Measurements from ENCODE around the gene GPR176.
A peak's percentile ranks its signal among the peaks of the same experiment; 100 is the strongest.
"Not testable (repeated sequence)": the region's sequence is repeated elsewhere in the genome, so short reads cannot be mapped to it uniquely, and the experiment has no call there.

Gene GPR176

GRCh38 chr15:39934397-39935071, 14.5 kb upstream of the GPR176 start:
- DNase-seq: no peak

DNA sequence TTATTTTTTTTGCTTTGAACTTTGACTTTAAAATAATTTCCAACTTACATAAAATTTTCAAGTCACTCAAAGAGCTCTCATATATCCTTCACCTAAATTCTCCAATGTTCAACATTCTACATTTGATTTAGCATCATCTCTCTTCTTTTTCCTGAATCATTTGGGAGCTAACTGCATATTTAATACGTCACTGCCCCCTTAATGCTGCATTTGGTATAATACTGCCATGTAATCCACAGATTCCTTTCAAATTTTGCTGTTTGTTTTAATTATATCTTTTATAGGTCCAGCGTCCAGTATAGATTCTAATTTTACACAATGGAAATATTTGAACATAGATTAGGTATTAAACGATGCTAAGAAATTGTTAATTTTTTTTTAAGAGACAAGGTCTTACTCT, 11.5 kb upstream of the GPR176 start:
- no peak for DNase-seq

- no peak for DNase-seq
Observed at GRCh38 chr15:39926526-39926925, 6.5 kb upstream of the GPR176 start.

DNA sequence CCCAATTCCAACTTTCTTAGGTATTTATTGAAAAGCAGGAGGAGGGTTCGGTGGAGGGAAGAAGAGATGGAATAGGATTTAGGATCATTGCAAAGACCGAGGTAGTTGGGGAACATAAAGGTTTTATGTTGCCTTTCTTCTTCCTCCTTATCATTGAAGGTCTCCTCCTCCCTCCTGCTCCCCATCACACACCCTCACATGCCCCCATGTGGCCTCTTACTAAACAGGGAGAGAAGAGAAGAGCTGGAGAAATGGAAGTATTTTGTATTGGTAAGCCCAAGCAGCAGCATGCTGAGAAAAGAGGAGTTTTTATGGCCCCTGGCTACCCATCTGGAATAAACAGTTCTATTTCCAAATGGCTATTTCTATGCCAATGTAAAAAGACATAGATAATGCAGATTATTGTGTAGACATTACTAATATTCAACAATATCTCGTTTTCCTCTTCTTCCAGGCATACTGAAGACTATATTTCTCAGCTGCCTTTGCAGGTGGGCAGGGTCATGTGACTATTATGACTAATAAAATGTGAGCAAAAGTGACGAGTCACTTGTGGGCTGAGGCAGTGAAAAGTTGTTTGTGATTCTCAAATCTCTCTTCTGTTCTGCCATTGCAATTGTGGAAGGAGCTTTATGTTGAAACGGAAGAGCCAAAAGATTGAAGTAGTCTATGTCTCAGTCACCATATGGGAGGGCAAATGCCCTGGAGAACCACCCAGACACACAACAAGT, 5.2 kb upstream of the GPR176 start:
- DNase-seq: no peak

DNA sequence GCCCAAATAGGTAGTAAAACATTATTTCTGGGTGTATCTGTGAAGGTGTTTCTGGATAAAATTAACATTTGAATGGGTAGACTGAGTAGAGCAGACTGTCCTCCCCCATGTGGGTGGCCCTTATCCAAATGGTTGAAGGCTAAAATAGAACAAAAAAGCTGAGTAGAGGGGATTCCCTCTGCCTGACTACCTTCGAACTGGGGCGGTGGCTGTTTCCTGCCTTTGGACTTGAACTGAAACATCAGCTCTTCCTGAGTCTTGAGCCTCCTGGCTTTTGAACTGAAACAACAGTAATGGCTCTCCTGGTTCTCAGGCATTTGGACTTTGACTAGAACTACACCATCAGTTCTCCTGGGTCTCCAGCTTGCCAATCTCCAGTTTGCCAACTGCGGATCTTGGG, 4.4 kb upstream of the GPR176 start:
- no peak for DNase-seq

DNA sequence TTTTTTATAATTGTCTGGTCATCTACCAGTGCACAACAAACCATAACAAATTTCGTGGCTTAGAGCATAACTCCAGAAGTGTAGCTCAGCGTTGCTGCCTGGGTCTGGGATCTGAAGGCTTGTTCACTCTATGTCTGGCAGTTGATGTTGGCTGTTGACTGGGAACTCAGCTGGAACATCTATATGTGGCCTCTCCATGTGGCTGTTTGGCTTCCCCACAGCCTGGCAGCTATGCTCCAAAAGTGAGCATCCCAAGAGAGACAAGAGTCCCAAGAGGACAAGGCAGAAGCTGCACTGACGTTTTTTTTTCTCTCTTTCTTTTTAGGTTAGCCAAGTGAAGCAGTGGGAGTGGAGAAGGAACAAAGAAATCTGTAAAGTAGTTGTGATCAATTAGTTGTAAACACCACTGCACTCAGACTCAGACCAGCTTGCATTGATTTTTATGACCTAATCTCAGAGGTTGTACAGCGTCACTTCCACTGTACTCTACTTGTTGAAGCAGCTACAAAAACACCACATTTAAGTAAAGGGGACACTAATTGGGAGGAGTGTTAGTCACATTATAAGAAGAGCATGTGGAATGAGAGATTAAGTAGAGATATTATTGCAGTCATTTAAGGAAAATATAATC, 2.5 kb upstream of the GPR176 start:
- DNase-seq: no peak

- DNase-seq: no peak
Observed at GRCh38 chr15:39921274-39921638, 1.2 kb upstream of the GPR176 start.

DNA sequence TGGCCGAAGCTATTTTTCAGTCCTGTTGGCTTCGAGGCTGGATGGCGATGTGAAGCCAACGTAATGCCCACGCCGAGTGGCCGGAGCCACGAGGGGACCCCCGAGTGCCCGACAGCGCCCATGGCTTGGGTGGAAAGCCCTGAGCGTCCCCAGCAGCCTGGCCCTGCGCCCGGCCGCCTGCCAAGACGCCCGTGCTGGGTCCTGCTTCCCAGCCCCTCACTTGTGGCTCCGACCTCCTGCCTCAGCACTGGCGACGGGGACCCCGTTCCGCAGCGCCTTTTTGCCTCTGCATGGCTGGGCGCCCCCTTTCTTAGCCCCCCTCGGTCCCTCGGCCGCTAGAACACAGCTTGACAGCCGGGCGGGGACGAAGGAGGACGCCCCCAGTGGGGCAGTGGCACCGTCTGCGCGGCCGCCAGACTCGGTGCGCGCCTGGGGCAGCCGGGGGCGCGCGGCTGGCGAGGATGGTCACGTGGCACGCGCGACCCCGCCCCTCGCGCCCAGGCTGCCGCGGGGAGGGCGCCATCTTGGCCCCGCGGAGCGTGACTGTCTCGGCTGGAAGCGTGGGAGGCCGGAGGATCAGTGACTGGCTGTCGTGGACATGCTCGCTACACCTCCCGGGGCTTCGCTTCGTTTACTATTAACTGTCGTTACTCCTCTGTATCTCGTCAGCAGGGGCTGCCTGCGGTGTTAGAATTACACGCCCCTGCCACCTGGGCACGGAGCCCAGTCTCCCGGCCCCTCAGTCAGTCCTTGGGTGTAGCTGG, 626 bp upstream of the GPR176 start:
- DNase-seq: peak; percentile 74

GRCh38 chr15:39919411-39919747, 687 bp downstream of the GPR176 start:
- DNase-seq: no peak

DNA sequence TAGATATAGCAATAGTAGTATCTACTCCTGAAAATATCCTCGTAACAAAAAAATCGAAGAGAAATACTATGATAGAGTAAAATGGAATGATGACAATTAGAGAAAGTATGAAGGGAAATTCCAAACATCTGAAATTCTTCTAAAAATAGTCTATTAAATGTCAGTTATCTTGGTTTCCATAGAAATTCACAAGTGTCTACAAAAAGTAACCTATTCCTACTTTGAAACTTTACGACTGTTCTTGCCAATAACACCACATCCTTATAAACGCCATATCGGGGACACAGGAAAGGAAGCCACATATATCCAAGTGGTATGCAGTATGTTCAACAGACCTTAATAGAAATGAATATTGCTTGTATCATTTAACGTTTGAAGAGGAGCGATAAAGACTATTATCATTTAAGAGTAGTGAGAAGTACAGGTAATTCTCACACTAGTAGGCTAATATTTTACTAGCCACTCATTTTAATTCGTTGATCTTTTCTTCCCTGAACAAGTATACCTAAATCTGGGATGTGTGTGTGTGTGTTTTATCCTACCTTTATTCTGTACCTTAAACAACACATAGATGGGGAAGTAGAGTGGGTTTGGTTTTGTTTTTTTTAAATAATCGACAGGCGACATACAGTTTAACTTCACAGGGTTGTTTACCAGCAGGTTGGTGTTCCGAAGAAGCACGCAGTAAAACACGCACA, 1.2 kb downstream of the GPR176 start:
- DNase-seq: no peak

GRCh38 chr15:39914977-39915376, 5.1 kb downstream of the GPR176 start:
- no peak for DNase-seq

DNA sequence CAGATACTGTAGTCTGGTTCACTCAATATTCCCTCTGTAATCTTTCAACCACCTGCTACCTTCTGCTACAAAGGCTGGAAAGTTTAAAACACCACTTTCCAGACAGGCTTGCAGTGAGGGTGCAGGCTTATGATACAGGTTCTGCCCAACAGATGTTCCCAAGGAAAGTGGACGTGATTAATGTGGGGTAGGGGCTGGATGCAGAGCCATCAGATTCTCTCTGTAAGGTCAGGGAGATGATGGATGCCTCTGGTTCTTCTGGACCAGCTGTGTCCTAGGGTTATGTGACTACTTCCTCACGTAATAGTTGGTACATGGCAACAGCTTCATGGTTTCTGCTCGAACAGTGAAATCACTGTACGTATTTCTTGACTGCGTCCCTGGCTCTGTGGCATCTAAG, 11.1 kb downstream of the GPR176 start:
- no peak for DNase-seq

- DNase-seq: no peak
Observed at GRCh38 chr15:39908186-39908585, 11.9 kb downstream of the GPR176 start.

DNA sequence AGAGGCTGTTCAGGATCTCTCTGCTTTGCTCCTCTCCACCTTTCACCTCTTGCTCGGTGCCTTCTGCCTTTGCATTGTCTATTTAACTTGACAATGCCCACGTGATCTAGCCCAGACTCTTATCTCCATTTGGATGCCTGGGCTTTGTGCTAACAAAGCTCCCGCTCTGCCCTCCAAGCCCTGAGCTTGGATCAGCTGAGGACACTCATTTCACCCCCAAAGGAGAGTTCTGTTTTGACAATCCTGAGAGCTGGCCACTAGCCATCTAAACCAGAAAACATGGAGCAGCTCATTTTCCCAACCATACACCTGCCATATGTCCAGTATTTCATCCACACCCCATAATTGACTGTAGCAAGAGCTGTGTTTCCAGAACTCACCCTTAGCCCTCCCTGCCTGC, 12.8 kb downstream of the GPR176 start:
- no peak for DNase-seq

GRCh38 chr15:39904115-39904514, 16.0 kb downstream of the GPR176 start:
- no peak for DNase-seq

GRCh38 chr15:39898317-39898716, 21.7 kb downstream of the GPR176 start:
- no peak for DNase-seq

DNA sequence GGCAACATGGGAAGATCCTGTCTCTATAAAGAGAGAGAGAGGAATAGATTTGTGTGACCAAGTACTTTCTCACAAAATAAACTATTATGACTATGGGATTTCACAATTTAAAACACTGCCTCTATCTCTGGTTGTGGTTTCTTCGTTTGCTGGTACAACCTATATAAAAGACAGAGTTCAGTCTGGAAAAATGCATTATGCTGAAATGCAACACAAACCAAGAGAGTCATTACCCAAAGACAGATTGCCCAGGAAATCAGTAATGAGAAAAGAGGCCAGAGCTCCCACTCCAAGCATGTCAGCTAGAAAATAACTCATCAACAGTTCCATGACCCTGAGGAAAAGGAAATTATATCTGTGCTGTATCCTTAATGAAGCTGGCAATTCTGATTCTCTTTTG, 23.2 kb downstream of the GPR176 start:
- no peak for DNase-seq

- DNase-seq: no peak
Observed at GRCh38 chr15:39896101-39896500, 24.0 kb downstream of the GPR176 start.

DNA sequence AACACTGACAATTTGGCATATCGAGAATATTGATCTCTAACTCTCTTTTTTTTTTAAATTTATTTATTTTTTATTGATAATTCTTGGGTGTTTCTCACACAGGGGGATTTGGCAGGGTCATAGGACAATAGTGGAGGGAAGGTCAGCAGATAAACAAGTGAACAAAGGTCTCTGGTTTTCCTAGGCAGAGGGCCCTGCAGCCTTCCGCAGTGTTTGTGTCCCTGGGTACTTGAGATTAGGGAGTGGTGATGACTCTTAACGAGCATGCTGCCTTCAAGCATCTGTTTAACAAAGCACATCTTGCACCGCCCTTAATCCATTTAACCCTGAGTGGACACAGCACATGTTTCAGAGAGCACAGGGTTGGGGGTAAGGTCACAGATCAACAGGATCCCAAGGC, 27.0 kb downstream of the GPR176 start:
- DNase-seq: not testable (repeated sequence)

GRCh38 chr15:39892418-39892817, 27.6 kb downstream of the GPR176 start:
- no peak for DNase-seq

GRCh38 chr15:39890621-39891020, 29.4 kb downstream of the GPR176 start:
- DNase-seq: no peak

DNA sequence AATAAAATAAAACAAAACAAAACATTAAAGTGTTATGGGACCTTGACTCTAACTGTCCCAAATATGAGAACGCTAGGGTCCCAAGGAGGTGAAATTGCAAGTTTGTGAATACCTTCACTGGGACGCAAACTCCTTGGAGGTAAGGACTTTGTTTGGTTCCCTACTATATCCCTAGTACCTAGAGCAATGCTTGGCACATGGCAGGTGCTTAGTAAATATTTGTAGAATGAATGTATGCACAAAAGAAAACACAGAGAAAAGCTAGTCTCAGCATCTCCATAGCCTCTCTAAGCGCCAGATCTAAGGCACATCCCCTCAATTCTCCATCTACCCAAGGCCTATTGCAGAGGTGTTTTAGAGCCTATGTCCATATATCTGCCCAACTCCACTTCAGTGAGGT, 30.5 kb downstream of the GPR176 start:
- no peak for DNase-seq

DNA sequence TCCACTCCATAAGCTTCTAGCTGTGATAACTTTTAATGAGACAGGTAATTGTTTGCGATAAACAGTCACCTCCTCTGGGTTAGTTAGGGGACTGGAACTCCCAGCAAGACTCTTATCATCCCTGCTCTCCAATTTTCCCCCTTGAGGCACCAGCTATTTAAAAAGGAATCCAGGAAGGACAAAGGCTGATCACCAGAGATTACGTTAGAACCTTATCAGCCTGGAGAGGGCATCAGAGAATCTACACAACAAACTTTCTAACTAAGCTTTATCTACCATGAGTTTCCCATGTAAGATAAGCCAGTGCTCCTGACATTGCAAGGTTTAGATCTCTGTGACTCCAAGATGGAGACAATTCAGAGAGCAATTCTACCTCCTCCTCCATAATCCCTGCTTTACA, 31.3 kb downstream of the GPR176 start:
- no peak for DNase-seq

All from CD4-positive, alpha-beta T cell treated with Interleukin-17A for 1 hour (primary cell).